MM.1S (cell line): ENCODE data around the gene ACOT12.

ENCODE experiments used
- DNase-seq: peaks from one replicate; pipeline ENCODE4 v3.0.0-alpha.2; 2015
- H2AFZ ChIP-seq: fragments of 300-600 bp; sonication (generic); 2 replicates; pipeline ENCODE4 v1.6.0; 2016; ENCODE audit warnings: antibody characterized with exemption, low read length
- H3F3A ChIP-seq: fragments of 300-600 bp; sonication (generic); 2 replicates; pipeline ENCODE4 v1.6.1; 2016; ENCODE audit warnings: mild to moderate bottlenecking, antibody characterized with exemption, low read length, moderate library complexity, mixed read lengths; ENCODE audit not compliant: insufficient read depth
- H3K27ac ChIP-seq: fragments of 300-600 bp; sonication (generic); 2 replicates; pipeline ENCODE4 v1.5.1; 2016; ENCODE audit warnings: mild to moderate bottlenecking, low read length
- H3K27me3 ChIP-seq: fragments of 300-600 bp; sonication (generic); replicated peaks from 2 replicates; pipeline ENCODE4 v1.6.0; 2016; ENCODE audit warnings: low read length; ENCODE audit not compliant: insufficient read depth
- H3K36me3 ChIP-seq: fragments of 300-600 bp; sonication (generic); replicated peaks from 2 replicates; pipeline ENCODE4 v1.6.1; 2016; ENCODE audit warnings: mild to moderate bottlenecking, low read length, mixed read lengths; ENCODE audit not compliant: insufficient read depth
- H3K4me1 ChIP-seq: fragments of 300-600 bp; sonication (generic); 2 replicates; pipeline ENCODE4 v1.6.1; 2016; ENCODE audit warnings: low read length, mixed read lengths
- H3K4me2 ChIP-seq: fragments of 300-600 bp; sonication (generic); 2 replicates; pipeline ENCODE4 v1.6.0; 2016; ENCODE audit warnings: low read depth, low read length
- H3K4me3 ChIP-seq: fragments of 300-600 bp; sonication (generic); 2 replicates; pipeline ENCODE4 v1.5.1; 2016; ENCODE audit warnings: low read length, mixed read lengths
- H3K79me2 ChIP-seq: fragments of 300-600 bp; sonication (generic); 2 replicates; pipeline ENCODE4 v1.6.1; 2016; ENCODE audit warnings: mixed run types, low read length, mixed read lengths
- H3K9ac ChIP-seq: fragments of 300-600 bp; sonication (generic); 2 replicates; pipeline ENCODE4 v1.6.1; 2016; ENCODE audit warnings: low read length, mixed read lengths
- H3K9me2 ChIP-seq: fragments of 300-600 bp; sonication (generic); replicated peaks from 2 replicates; pipeline ENCODE4 v1.6.1; 2016; ENCODE audit warnings: mild to moderate bottlenecking, low read length, mixed read lengths; ENCODE audit not compliant: insufficient read depth
- H3K9me3 ChIP-seq: fragments of 300-600 bp; sonication (generic); replicated peaks from 2 replicates; pipeline ENCODE4 v1.6.1; 2016; ENCODE audit warnings: mild to moderate bottlenecking, low read length, mixed read lengths; ENCODE audit not compliant: insufficient read depth
- H4K20me1 ChIP-seq: fragments of 300-600 bp; sonication (generic); 2 replicates; pipeline ENCODE4 v1.6.1; 2016; ENCODE audit warnings: mild to moderate bottlenecking, low read length, moderate library complexity, mixed read lengths; ENCODE audit not compliant: insufficient read depth
- EZH2 ChIP-seq: fragments of 300-600 bp; sonication (generic); optimal IDR thresholded peaks from 2 replicates; pipeline ENCODE3; 2017; ENCODE audit warnings: low read depth, mild to moderate bottlenecking, antibody characterized with exemption, low read length, mixed read lengths
- EZH2phosphoT487 ChIP-seq: fragments of 300-600 bp; sonication (generic); IDR thresholded peaks from 2 replicates; pipeline ENCODE4 v1.6.1; 2018; ENCODE audit warnings: antibody characterized with exemption, low read length
- TF ChIP-seq, protein P1 (sequence below): fragments of 300-600 bp; sonication (generic); IDR thresholded peaks from 2 replicates; pipeline ENCODE4 v1.5.1; 2016; ENCODE audit warnings: antibody characterized with exemption, low read length, mixed read lengths

The ACOT12 gene

DNA sequence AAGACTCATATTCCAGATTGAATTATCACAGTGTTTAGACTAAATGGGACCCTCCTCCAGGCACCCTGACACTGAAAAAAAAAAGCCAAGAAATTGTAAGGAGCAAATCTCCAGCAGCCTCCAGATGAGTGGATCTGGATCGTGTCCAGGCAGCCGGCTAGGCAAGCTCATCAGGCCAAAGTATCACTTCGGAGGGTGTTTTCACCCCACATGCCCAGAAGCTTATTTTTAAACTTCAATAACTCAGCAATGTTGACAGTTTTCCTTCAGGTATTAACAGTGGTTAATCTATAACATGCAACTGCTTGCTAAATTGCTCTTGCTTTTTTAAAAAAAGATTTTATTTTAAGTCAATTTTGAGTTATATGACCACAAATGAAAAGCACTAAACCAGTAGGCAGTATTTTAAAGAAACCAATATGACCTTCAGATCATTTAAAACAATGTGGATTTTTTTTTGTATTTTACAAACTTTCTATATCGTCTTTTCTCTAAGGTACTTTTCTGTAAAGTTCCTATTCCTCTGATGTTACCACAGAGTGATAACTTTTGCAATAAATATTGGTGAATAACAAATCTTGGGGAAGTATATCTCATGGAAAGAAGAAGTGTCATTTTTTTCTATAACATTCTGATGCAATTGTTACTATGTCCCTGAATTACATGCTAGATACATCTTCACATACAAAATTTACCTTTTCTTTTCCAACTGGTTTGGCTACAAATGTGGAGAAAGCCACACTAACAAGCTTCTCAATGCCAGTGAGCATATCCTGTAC lies 30.7 kb downstream of the ACOT12 start:
- Histone ChIP-seq H3K9me3 (no peaks in the 10 kb centered on the region), H3K9me2 (no peaks in the 10 kb centered on the region), H3K27me3 (no peaks in the 10 kb centered on the region), H3K9ac (no peak overlapping the region), H3F3A (no peaks in the 10 kb centered on the region), H2AFZ (no peak overlapping the region), H3K27ac (no peak overlapping the region), H3K4me1 (no peaks in the 10 kb centered on the region), H4K20me1 (no peaks in the 10 kb centered on the region), H3K4me3 (no peak overlapping the region), H3K4me2 (no peak overlapping the region), H3K36me3 (no peaks in the 10 kb centered on the region), H3K79me2 (no peaks in the 10 kb centered on the region)
- DNase-seq = no peak
- no peak for TF ChIP-seq EZH2
- TF ChIP-seq, protein P1, sequence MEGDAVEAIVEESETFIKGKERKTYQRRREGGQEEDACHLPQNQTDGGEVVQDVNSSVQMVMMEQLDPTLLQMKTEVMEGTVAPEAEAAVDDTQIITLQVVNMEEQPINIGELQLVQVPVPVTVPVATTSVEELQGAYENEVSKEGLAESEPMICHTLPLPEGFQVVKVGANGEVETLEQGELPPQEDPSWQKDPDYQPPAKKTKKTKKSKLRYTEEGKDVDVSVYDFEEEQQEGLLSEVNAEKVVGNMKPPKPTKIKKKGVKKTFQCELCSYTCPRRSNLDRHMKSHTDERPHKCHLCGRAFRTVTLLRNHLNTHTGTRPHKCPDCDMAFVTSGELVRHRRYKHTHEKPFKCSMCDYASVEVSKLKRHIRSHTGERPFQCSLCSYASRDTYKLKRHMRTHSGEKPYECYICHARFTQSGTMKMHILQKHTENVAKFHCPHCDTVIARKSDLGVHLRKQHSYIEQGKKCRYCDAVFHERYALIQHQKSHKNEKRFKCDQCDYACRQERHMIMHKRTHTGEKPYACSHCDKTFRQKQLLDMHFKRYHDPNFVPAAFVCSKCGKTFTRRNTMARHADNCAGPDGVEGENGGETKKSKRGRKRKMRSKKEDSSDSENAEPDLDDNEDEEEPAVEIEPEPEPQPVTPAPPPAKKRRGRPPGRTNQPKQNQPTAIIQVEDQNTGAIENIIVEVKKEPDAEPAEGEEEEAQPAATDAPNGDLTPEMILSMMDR = no peak
- no peak for TF ChIP-seq EZH2phosphoT487

DNA sequence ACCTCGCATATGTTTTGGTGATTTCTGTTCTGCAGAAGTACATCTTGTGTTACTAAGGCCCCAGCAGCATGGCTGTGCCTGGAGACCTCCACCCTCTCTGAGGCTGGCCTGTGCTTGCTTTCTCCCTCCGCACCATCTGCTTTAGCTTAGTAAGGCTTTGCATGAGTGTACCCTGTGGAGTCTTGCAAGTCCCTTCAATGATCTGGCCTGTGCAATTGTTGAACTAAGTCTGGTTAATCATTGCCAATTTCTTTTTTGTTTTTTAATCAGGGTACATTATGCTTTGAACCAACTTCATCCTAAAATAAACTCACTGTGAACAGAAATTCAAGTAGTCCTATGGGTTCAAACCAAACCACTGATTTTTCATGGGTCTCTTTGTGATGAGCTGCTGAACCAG lies 32.3 kb downstream of the ACOT12 start:
- Histone ChIP-seq H3K9ac (no peak overlapping the region), H3K4me2 (no peak overlapping the region), H2AFZ (no peak overlapping the region), H3F3A (no peaks in the 10 kb centered on the region), H3K27ac (no peak overlapping the region), H3K79me2 (no peaks in the 10 kb centered on the region), H3K9me3 (no peaks in the 10 kb centered on the region), H4K20me1 (no peaks in the 10 kb centered on the region), H3K27me3 (no peaks in the 10 kb centered on the region), H3K4me3 (no peak overlapping the region), H3K36me3 (no peaks in the 10 kb centered on the region), H3K4me1 (no peaks in the 10 kb centered on the region), H3K9me2 (no peaks in the 10 kb centered on the region)
- TF ChIP-seq EZH2phosphoT487 (no peak), EZH2 (no peak)
- TF ChIP-seq, protein P1 = no peak
- DNase-seq = no peak

DNA sequence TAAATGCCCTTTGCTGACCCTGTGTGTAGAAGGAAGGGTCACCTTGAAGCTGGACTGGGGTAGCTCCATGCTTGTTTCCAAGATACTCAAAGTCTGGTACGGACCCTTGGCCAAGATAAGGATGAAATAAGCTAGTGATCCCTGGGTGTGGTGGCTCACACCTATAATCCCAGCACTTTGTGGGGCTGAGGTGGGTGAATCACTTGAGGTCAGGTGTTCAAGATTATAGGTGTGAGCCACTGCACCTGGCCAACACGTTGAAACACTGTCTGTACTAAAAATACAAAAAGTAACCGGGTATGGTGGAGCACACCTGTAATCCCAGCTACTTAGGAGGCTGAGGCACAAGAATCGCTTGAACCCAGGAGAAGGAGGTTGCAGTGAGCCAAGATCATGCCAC lies 33.3 kb downstream of the ACOT12 start:
- no peaks in the 10 kb centered on the region for H3K36me3 ChIP-seq
- H3K27ac ChIP-seq = no peak overlapping the region
- no peaks in the 10 kb centered on the region for H3K27me3 ChIP-seq
- H3K9ac ChIP-seq = no peak overlapping the region
- H4K20me1 ChIP-seq = no peaks in the 10 kb centered on the region
- DNase-seq = no peak
- H3K79me2 ChIP-seq = no peaks in the 10 kb centered on the region
- no peaks in the 10 kb centered on the region for H3K9me2 ChIP-seq
- no peaks in the 10 kb centered on the region for H3K9me3 ChIP-seq
- H2AFZ ChIP-seq = no peak overlapping the region
- no peaks in the 10 kb centered on the region for H3K4me1 ChIP-seq
- TF ChIP-seq EZH2phosphoT487 = no peak
- TF ChIP-seq, protein P1 = no peak
- no peak for TF ChIP-seq EZH2
- no peak overlapping the region for H3K4me2 ChIP-seq
- H3F3A ChIP-seq = no peaks in the 10 kb centered on the region
- H3K4me3 ChIP-seq = no peak overlapping the region
